ENCODE results near the gene HSPA4. TPM values are rescaled to one million over a fixed set of nuclear protein-coding genes. Genes with fewer than 3 reads are reported as not detected.
A peak's percentile ranks its signal among the peaks of the same experiment; 100 is the strongest.

HSPA4 gene
- total and polyA plus RNA-seq, 2 experiments from 2014 or later, result 340 to 343 TPM

- no peak for TF ChIP-seq EZH2 (IDR thresholded peaks at IDR 0.05; ENCODE audit: low read depth, unreplicated experiment)
- peak; percentile 97 to 100 for TF ChIP-seq CTCF (conservative IDR thresholded peaks at IDR 0.05; ENCODE audit: low read depth in 2 of 2)
- Mint-ChIP-seq H3K27me3 (ENCODE audit: insufficient read depth, low read depth, poor library complexity) (peaks cover 11% of the 10 kb centered on the region), H3K27ac (no peak overlapping the region), H3K4me1 (peaks cover 2% of the 10 kb centered on the region; the same call in 2 of the 3 replicates), H3K4me3 (no peak overlapping the region), H3K36me3 (ENCODE audit: low read depth) (peaks cover 14% of the 10 kb centered on the region; the same call in 2 of the 3 replicates), H3K9me3 (peaks cover 9% of the 10 kb centered on the region)
- no peaks in the 10 kb centered on the region for H4K20me1 ChIP-seq (replicated peaks; ENCODE audit: insufficient read depth)
- H3K79me2 ChIP-seq (replicated peaks; ENCODE audit: insufficient read depth), result no peaks in the 10 kb centered on the region
- peak; percentile 93 for DNase-seq (ENCODE audit: low spot score)
- H3K4me2 ChIP-seq, result no peak overlapping the region
- H3K27ac ChIP-seq (ENCODE audit: low read depth), result no peak overlapping the region
- no peak overlapping the region; the same call in 1 of the 2 replicates for H2AFZ ChIP-seq
- no peaks in the 10 kb centered on the region for H3K36me3 ChIP-seq (ENCODE audit: insufficient read depth)
- no peaks in the 10 kb centered on the region for H3K9me2 ChIP-seq (ENCODE audit: insufficient read depth)
- peak; percentile 87 for ATAC-seq
- no peaks in the 10 kb centered on the region for H3K4me1 ChIP-seq (ENCODE audit: insufficient read depth)
- H3K27me3 ChIP-seq (ENCODE audit: insufficient read depth), result no peaks in the 10 kb centered on the region
- 0 out of 2 replicates have a peak, but pooled peaks cover 4% of the 10 kb centered on the region for H3F3A ChIP-seq (replicated peaks; ENCODE audit: low read depth)
- H3K4me3 ChIP-seq, result no peak overlapping the region
Observed at GRCh38 chr5:133111299-133111698, 59.5 kb downstream of the HSPA4 start.

GRCh38 chr5:133112026-133112660 is 60.3 kb downstream of the HSPA4 start:
- Histone ChIP-seq H3K27ac (ENCODE audit: low read depth) (no peak overlapping the region), H3K4me2 (no peak overlapping the region), H3K4me3 (no peak overlapping the region), H2AFZ (no peak overlapping the region), H3K79me2 (replicated peaks; ENCODE audit: insufficient read depth) (no peaks in the 10 kb centered on the region), H3K36me3 (ENCODE audit: insufficient read depth) (no peaks in the 10 kb centered on the region), H3F3A (replicated peaks; ENCODE audit: low read depth) (no peaks in the 10 kb centered on the region), H3K27me3 (ENCODE audit: insufficient read depth) (no peaks in the 10 kb centered on the region), H3K4me1 (ENCODE audit: insufficient read depth) (no peaks in the 10 kb centered on the region), H4K20me1 (replicated peaks; ENCODE audit: insufficient read depth) (no peaks in the 10 kb centered on the region), H3K9me2 (ENCODE audit: insufficient read depth) (no peaks in the 10 kb centered on the region)
- no peak for ATAC-seq
- no peak for TF ChIP-seq ETS1 (IDR thresholded peaks at IDR 0.05)
- no peak for TF ChIP-seq JUNB (IDR thresholded peaks at IDR 0.05; ENCODE audit: unreplicated experiment)
- TF ChIP-seq NANOG (IDR thresholded peaks at IDR 0.05; ENCODE audit: borderline replicate concordance), result no peak
- no peak for TF ChIP-seq EZH2phosphoT487 (IDR thresholded peaks at IDR 0.05; ENCODE audit: unreplicated experiment)
- TF ChIP-seq POLR2AphosphoS5 (IDR thresholded peaks at IDR 0.05; ENCODE audit: low read depth), result no peak
- TF ChIP-seq STAT1 (IDR thresholded peaks at IDR 0.05; ENCODE audit: unreplicated experiment), result no peak
- no peak for TF ChIP-seq ZNF462 (CRISPR knock-in tag; IDR thresholded peaks at IDR 0.05)
- TF ChIP-seq ZNF114 (CRISPR knock-in tag; IDR thresholded peaks at IDR 0.05), result no peak
- no peak for TF ChIP-seq CTCF (conservative IDR thresholded peaks at IDR 0.05; ENCODE audit: low read depth in 2 of 2)
- peaks cover 9% of the 10 kb centered on the region for H3K9me3 Mint-ChIP-seq
- H3K27me3 Mint-ChIP-seq (ENCODE audit: insufficient read depth, low read depth, poor library complexity), result peaks cover 8% of the 10 kb centered on the region
- DNase-seq (ENCODE audit: low spot score), result no peak
- no peak overlapping the region for H3K4me3 Mint-ChIP-seq
- H3K27ac Mint-ChIP-seq, result no peak overlapping the region
- H3K4me1 Mint-ChIP-seq, result peaks cover 2% of the 10 kb centered on the region; the same call in 2 of the 3 replicates
- H3K36me3 Mint-ChIP-seq (ENCODE audit: low read depth), result peaks cover 7% of the 10 kb centered on the region; the same call in 2 of the 3 replicates
